Loucy (cell line): Measurements from ENCODE around the gene EHD2.

ENCODE experiments used
- H2AFZ ChIP-seq: fragments of 200-600 bp; sonication (generic); 2 replicates; pipeline ENCODE4 v1.6.0; 2016; ENCODE audit warnings: antibody characterized with exemption, mild to moderate bottlenecking, low read length, moderate library complexity
- H3F3A ChIP-seq: fragments of 200-600 bp; 2 replicates; pipeline ENCODE4 v1.6.0; 2016; ENCODE audit warnings: antibody characterized with exemption, low read depth, mild to moderate bottlenecking
- H3K27me3 ChIP-seq: fragments of 200-600 bp; sonication (generic); 2 replicates; pipeline ENCODE4 v1.6.1; 2014; ENCODE audit warnings: low read length, mild to moderate bottlenecking; ENCODE audit not compliant: insufficient read depth, poor library complexity, severe bottlenecking
- H3K36me3 ChIP-seq: fragments of 200-600 bp; sonication (generic); 2 replicates; pipeline ENCODE4 v1.6.1; 2016; ENCODE audit warnings: low read length; ENCODE audit not compliant: insufficient read depth
- H3K4me1 ChIP-seq: fragments of 200-600 bp; sonication (generic); 2 replicates; pipeline ENCODE4 v1.5.1; 2014; ENCODE audit warnings: low read length, mild to moderate bottlenecking; ENCODE audit not compliant: insufficient read depth, poor library complexity, severe bottlenecking
- H3K4me2 ChIP-seq: fragments of 200-600 bp; sonication (generic); 2 replicates; pipeline ENCODE4 v1.6.0; 2014; ENCODE audit warnings: antibody characterized with exemption, low read length, low read depth, mild to moderate bottlenecking; ENCODE audit not compliant: poor library complexity, severe bottlenecking
- H3K4me3 ChIP-seq: fragments of 200-600 bp; sonication (generic); 2 replicates; pipeline ENCODE4 v1.5.1; 2014; ENCODE audit warnings: low read length, mild to moderate bottlenecking, mixed read lengths; ENCODE audit not compliant: poor library complexity, severe bottlenecking
- H3K79me2 ChIP-seq: fragments of 200-600 bp; sonication (generic); 2 replicates; pipeline ENCODE4 v1.6.1; 2014; ENCODE audit warnings: low read length; ENCODE audit not compliant: insufficient read depth
- H3K9ac ChIP-seq: fragments of 200-600 bp; sonication (generic); 2 replicates; pipeline ENCODE4 v1.6.0; 2014; ENCODE audit warnings: mild to moderate bottlenecking, low read depth, low read length, moderate library complexity; ENCODE audit not compliant: poor library complexity, severe bottlenecking
- H3K9me2 ChIP-seq: fragments of 200-600 bp; sonication (generic); replicated peaks from 2 replicates; pipeline ENCODE4 v1.6.1; 2016; ENCODE audit warnings: low read depth, low read length, mixed read lengths
- H3K9me3 ChIP-seq: fragments of 200-600 bp; sonication (generic); 2 replicates; pipeline ENCODE4 v1.6.1; 2014; ENCODE audit warnings: mild to moderate bottlenecking, antibody characterized with exemption, low read length, low read depth; ENCODE audit not compliant: insufficient read depth
- H4K20me1 ChIP-seq: fragments of 200-600 bp; sonication (generic); 2 replicates; pipeline ENCODE4 v1.6.0; 2014; ENCODE audit warnings: antibody characterized with exemption, low read length, mild to moderate bottlenecking; ENCODE audit not compliant: insufficient read depth, poor library complexity, severe bottlenecking
- EZH2phosphoT487 ChIP-seq: fragments of 200-600 bp; IDR thresholded peaks from 2 replicates; pipeline ENCODE4 v1.6.1; 2018; ENCODE audit warnings: antibody characterized with exemption, mild to moderate bottlenecking, moderate library complexity, borderline replicate concordance
- TF ChIP-seq, protein P1 (sequence below): fragments of 200-600 bp; sonication (generic); conservative IDR thresholded peaks from 2 replicates; pipeline ENCODE4 v1.5.1; 2014; ENCODE audit warnings: mild to moderate bottlenecking, antibody characterized with exemption, low read length

EHD2 gene

DNA sequence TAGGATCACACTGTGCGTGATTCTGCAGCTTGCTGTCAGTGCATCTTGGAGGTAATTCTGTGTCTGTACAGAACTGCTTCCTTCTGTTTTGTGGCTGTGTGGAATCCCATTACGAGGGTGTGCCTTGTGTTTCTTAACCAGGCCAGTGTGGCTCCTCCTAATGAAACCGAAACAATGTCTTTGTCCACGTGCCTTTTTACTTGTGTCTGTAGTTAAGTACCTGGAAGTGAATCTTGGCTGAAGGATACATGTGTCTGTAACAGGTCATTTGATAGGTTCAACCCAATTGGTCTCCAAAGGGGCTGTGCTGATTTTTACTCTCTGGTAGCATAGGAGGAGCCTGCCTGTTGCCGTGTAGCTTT, 45.2 kb downstream of the EHD2 start:
- no peaks in the 10 kb centered on the region for H3F3A ChIP-seq
- no peak overlapping the region for H3K4me3 ChIP-seq
- no peaks in the 10 kb centered on the region for H3K9me3 ChIP-seq
- peaks cover 8% of the 10 kb centered on the region for H3K4me1 ChIP-seq
- H3K27me3 ChIP-seq = no peaks in the 10 kb centered on the region
- no peak overlapping the region for H2AFZ ChIP-seq
- TF ChIP-seq, protein P1, sequence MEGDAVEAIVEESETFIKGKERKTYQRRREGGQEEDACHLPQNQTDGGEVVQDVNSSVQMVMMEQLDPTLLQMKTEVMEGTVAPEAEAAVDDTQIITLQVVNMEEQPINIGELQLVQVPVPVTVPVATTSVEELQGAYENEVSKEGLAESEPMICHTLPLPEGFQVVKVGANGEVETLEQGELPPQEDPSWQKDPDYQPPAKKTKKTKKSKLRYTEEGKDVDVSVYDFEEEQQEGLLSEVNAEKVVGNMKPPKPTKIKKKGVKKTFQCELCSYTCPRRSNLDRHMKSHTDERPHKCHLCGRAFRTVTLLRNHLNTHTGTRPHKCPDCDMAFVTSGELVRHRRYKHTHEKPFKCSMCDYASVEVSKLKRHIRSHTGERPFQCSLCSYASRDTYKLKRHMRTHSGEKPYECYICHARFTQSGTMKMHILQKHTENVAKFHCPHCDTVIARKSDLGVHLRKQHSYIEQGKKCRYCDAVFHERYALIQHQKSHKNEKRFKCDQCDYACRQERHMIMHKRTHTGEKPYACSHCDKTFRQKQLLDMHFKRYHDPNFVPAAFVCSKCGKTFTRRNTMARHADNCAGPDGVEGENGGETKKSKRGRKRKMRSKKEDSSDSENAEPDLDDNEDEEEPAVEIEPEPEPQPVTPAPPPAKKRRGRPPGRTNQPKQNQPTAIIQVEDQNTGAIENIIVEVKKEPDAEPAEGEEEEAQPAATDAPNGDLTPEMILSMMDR = no peak
- TF ChIP-seq EZH2phosphoT487 = no peak
- no peaks in the 10 kb centered on the region for H3K9me2 ChIP-seq
- H3K79me2 ChIP-seq = peaks cover 18% of the 10 kb centered on the region
- H3K36me3 ChIP-seq = peaks cover 51% of the 10 kb centered on the region
- no peak overlapping the region for H3K9ac ChIP-seq
- peaks cover 4% of the 10 kb centered on the region for H4K20me1 ChIP-seq
- H3K4me2 ChIP-seq = no peak overlapping the region

DNA sequence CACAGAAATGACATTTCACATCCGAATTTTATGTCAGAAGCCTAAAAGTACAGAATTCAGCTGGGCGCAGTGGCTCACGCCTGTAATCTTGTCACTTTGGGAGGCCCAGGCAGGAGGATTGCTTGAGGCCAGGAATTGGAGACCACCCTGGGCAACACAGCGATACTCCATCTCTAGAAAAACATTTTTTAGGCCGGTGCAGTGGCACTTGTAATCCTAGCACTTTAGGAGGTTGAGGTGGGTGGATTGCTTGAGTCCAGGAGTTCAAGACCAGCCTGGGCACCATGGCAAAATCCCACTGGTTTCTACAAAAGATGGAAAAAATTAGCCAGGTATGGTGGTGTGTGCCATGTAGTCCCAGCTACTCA, 47.4 kb downstream of the EHD2 start:
- no peaks in the 10 kb centered on the region for H3K9me2 ChIP-seq
- H2AFZ ChIP-seq = no peak overlapping the region
- H3F3A ChIP-seq = no peaks in the 10 kb centered on the region
- no peaks in the 10 kb centered on the region for H4K20me1 ChIP-seq
- no peaks in the 10 kb centered on the region; the same call in 1 of the 2 replicates for H3K79me2 ChIP-seq
- H3K9me3 ChIP-seq = no peaks in the 10 kb centered on the region
- H3K4me1 ChIP-seq = peaks cover 3% of the 10 kb centered on the region
- H3K36me3 ChIP-seq = peaks cover 29% of the 10 kb centered on the region; the same call in 1 of the 2 replicates
- TF ChIP-seq EZH2phosphoT487 = no peak
- TF ChIP-seq, protein P1 = no peak
- no peaks in the 10 kb centered on the region for H3K27me3 ChIP-seq
- H3K4me3 ChIP-seq = no peak overlapping the region
- no peak overlapping the region for H3K9ac ChIP-seq
- H3K4me2 ChIP-seq = no peak overlapping the region

DNA sequence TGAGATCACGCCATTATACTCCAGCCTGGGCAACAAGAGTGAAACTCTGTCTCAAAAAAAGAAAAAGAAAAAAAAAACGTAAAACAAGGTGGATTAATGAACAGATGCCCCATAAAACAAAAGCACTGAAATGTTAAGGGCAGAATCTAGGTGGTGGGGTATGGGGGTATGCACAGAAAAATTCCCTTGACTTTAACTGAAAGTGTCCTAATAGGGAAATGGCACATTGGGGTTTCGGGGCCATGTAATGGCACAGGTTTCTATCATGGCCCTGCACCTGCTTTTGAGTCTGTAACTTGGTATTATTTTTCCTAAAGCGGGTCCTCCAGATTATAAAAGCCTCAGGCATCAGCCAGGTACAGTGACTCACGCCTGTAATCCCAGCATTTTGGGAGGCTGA, 48.3 kb downstream of the EHD2 start:
- peaks cover 3% of the 10 kb centered on the region for H3K4me1 ChIP-seq
- peaks cover 20% of the 10 kb centered on the region; the same call in 1 of the 2 replicates for H3K36me3 ChIP-seq
- no peak overlapping the region for H2AFZ ChIP-seq
- no peak overlapping the region for H3K9ac ChIP-seq
- TF ChIP-seq, protein P1 = no peak
- TF ChIP-seq EZH2phosphoT487 = no peak
- no peaks in the 10 kb centered on the region for H3F3A ChIP-seq
- H3K4me2 ChIP-seq = no peak overlapping the region
- H4K20me1 ChIP-seq = no peaks in the 10 kb centered on the region
- no peaks in the 10 kb centered on the region for H3K9me2 ChIP-seq
- H3K9me3 ChIP-seq = no peaks in the 10 kb centered on the region
- no peak overlapping the region for H3K4me3 ChIP-seq
- no peaks in the 10 kb centered on the region for H3K27me3 ChIP-seq
- H3K79me2 ChIP-seq = no peaks in the 10 kb centered on the region; the same call in 1 of the 2 replicates
